Mononuclear cell (primary cell): ENCODE data around the gene RNF126. TPM values are rescaled to one million over a fixed set of nuclear protein-coding genes. Genes with fewer than 3 reads are reported as not detected.

Source experiments
- H3K27me3 ChIP-seq: 2 replicates; pipeline ENCODE4 v1.6.0; 2011; ENCODE audit warnings: low read length, control low read depth; ENCODE audit not compliant: insufficient read depth
- H3K4me1 ChIP-seq: 2 replicates; pipeline ENCODE4 v1.5.1; 2011; ENCODE audit warnings: mild to moderate bottlenecking, low read length, control low read depth; ENCODE audit not compliant: insufficient read depth
- H3K4me3 ChIP-seq: 2 replicates; pipeline ENCODE4 v1.5.1; 2011; ENCODE audit warnings: mild to moderate bottlenecking, low read length, moderate library complexity
- H3K9me3 ChIP-seq: 2 replicates; pipeline ENCODE4 v1.5.1; 2011; ENCODE audit warnings: low read depth, mild to moderate bottlenecking, control low read depth, low read length
- total RNA-seq: library from RNA; depleted of rRNA; stranded (reverse); fragments of >200 nt; gene quantifications from one replicate; pipeline ENCODE4 v1.2.3, GENCODE V29; 2012

The RNF126 gene
- total RNA-seq, 1 donor: 80.6 TPM

GRCh38 chr19:660793-661426, 2.1 kb downstream of the RNF126 start:
- peak overlapping the region; percentile 86 for H3K4me3 ChIP-seq
- H3K27me3 ChIP-seq: no peaks in the 10 kb centered on the region
- no peaks in the 10 kb centered on the region for H3K9me3 ChIP-seq
- peaks cover 62% of the 10 kb centered on the region for H3K4me1 ChIP-seq

GRCh38 chr19:658916-659839, 3.8 kb downstream of the RNF126 start:
- Histone ChIP-seq H3K9me3 (no peaks in the 10 kb centered on the region), H3K4me3 (no peak overlapping the region), H3K4me1 (peaks cover 51% of the 10 kb centered on the region), H3K27me3 (no peaks in the 10 kb centered on the region)

GRCh38 chr19:658059-658839, 4.8 kb downstream of the RNF126 start:
- H3K4me1 ChIP-seq: peaks cover 42% of the 10 kb centered on the region
- H3K4me3 ChIP-seq: no peak overlapping the region
- no peaks in the 10 kb centered on the region for H3K9me3 ChIP-seq
- no peaks in the 10 kb centered on the region for H3K27me3 ChIP-seq

GRCh38 chr19:657611-658010, 5.4 kb downstream of the RNF126 start:
- no peaks in the 10 kb centered on the region for H3K9me3 ChIP-seq
- peaks cover 42% of the 10 kb centered on the region for H3K4me1 ChIP-seq
- H3K4me3 ChIP-seq: no peak overlapping the region
- H3K27me3 ChIP-seq: no peaks in the 10 kb centered on the region

- peaks cover 42% of the 10 kb centered on the region for H3K4me1 ChIP-seq
- no peaks in the 10 kb centered on the region for H3K27me3 ChIP-seq
- H3K4me3 ChIP-seq: no peak overlapping the region
- no peaks in the 10 kb centered on the region for H3K9me3 ChIP-seq
Observed at GRCh38 chr19:656751-657559, 6.1 kb downstream of the RNF126 start.

- no peaks in the 10 kb centered on the region for H3K27me3 ChIP-seq
- no peak overlapping the region for H3K4me3 ChIP-seq
- no peaks in the 10 kb centered on the region for H3K9me3 ChIP-seq
- peaks cover 35% of the 10 kb centered on the region for H3K4me1 ChIP-seq
Observed at GRCh38 chr19:655691-656090, 7.3 kb downstream of the RNF126 start.

GRCh38 chr19:653425-653824, 9.6 kb downstream of the RNF126 start:
- H3K4me3 ChIP-seq: no peak overlapping the region
- H3K9me3 ChIP-seq: no peaks in the 10 kb centered on the region
- H3K27me3 ChIP-seq: no peaks in the 10 kb centered on the region
- peaks cover 12% of the 10 kb centered on the region for H3K4me1 ChIP-seq

- no peak overlapping the region for H3K4me3 ChIP-seq
- no peaks in the 10 kb centered on the region for H3K27me3 ChIP-seq
- peaks cover 5% of the 10 kb centered on the region for H3K4me1 ChIP-seq
- no peaks in the 10 kb centered on the region for H3K9me3 ChIP-seq
Observed at GRCh38 chr19:652467-653389, 10.3 kb downstream of the RNF126 start.

GRCh38 chr19:651991-652390, 11.0 kb downstream of the RNF126 start:
- H3K4me3 ChIP-seq: no peak overlapping the region
- H3K27me3 ChIP-seq: no peaks in the 10 kb centered on the region
- no peaks in the 10 kb centered on the region for H3K9me3 ChIP-seq
- no peaks in the 10 kb centered on the region for H3K4me1 ChIP-seq

- H3K4me3 ChIP-seq: no peak overlapping the region
- no peaks in the 10 kb centered on the region for H3K27me3 ChIP-seq
- no peaks in the 10 kb centered on the region for H3K4me1 ChIP-seq
- H3K9me3 ChIP-seq: no peaks in the 10 kb centered on the region
Observed at GRCh38 chr19:651114-651818, 11.7 kb downstream of the RNF126 start.

GRCh38 chr19:650121-650520, 12.9 kb downstream of the RNF126 start:
- Histone ChIP-seq H3K27me3 (no peaks in the 10 kb centered on the region), H3K4me1 (no peaks in the 10 kb centered on the region), H3K4me3 (no peak overlapping the region), H3K9me3 (no peaks in the 10 kb centered on the region)

GRCh38 chr19:648904-649801, 13.9 kb downstream of the RNF126 start:
- no peak overlapping the region for H3K4me3 ChIP-seq
- H3K27me3 ChIP-seq: no peaks in the 10 kb centered on the region
- no peaks in the 10 kb centered on the region for H3K4me1 ChIP-seq
- no peaks in the 10 kb centered on the region for H3K9me3 ChIP-seq
